ENCODE measurements around the gene FAM76B.

The FAM76B gene

GRCh38 chr11:95728094-95728493 is 61.5 kb downstream of the FAM76B start:
- DNase-seq, result no peak

DNA sequence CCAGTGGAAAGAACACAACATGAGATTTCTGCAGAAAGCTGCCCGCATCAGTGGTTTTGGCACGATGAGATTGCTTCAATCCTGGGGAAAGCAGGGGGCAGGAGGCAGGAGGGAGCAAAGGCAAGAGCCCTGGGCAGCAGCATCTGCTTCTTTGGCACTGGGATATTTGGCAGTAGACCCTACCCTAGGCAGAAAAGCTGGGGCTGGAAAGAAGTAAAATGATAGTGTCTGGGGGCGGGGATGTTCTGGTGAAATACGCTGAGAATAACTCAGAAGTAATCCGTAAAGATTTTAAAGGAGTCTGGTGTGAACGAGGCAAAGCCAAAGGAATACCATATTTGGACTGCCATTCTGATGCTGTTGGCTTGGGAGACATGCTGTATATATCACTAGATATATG is 62.0 kb downstream of the FAM76B start:
- no peak for DNase-seq

DNA sequence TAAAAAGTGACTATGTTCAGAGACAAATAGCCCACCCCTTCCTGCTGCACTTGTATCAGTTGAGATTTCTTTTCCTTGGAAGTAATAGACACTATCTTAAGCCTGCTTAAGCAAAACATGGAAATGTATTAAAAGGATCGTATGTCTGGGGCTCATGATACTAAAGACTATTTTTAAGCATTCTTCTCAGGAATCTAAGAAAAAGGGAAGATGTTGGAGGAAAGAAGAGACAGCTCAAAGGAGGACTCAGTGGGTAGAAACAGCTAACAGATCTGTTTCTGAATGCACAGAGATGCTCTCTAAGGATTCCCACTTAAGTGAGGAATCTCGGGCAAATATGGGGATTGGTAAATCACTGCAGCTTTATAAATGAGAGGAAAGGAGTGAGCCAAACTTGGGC is 62.5 kb downstream of the FAM76B start:
- DNase-seq, result no peak

DNA sequence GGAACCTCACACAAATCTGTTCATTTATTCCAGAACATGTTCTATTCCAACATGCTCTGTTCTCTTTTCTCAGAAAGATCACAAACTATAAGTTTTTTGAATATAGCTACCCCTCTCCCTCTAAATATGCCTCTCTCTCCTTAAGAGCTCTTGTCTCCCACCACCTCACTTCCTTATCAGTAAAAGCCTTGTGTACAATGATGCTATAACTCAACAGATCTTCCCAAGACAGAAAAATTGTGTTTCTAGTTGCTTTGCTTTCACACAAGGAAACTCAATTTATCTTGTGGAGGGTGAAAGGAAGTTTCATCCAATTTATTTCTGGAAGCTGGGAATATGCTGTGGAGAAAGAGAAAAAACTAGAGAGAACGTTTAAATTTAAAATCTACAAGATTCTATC is 64.4 kb downstream of the FAM76B start:
- DNase-seq, result no peak

- DNase-seq, result no peak
Observed at GRCh38 chr11:95723361-95723942, 66.1 kb downstream of the FAM76B start.

- DNase-seq, result no peak
Observed at GRCh38 chr11:95720195-95720594, 69.4 kb downstream of the FAM76B start.
